ENCODE measurements around the gene PXMP2. TPM values are rescaled to one million over a fixed set of nuclear protein-coding genes. Genes with fewer than 3 reads are reported as not detected.

Gene PXMP2
- total RNA-seq, 6 experiments from 2014 or later: 19.8 to 22.6 (median 21.9) TPM

- peaks cover 23% of the 10 kb centered on the region; the same call in 1 of the 2 replicates for H3K36me3 Mint-ChIP-seq (ENCODE audit: low read depth)
- no peak for TF ChIP-seq CTCF (IDR thresholded peaks at IDR 0.05)
- DNase-seq: no peak
- H3K9me3 Mint-ChIP-seq: no peaks in the 10 kb centered on the region
- H3K4me1 Mint-ChIP-seq (ENCODE audit: low read depth): no peaks in the 10 kb centered on the region
- no peak overlapping the region for H3K4me3 Mint-ChIP-seq
- no peak overlapping the region; the same call in 1 of the 2 replicates for H3K27ac Mint-ChIP-seq
- peaks cover 2% of the 10 kb centered on the region for H3K27me3 Mint-ChIP-seq (ENCODE audit: insufficient read depth)
Observed at GRCh38 chr12:132641811-132642650, 45.4 kb upstream of the PXMP2 start.

GRCh38 chr12:132642846-132643835 lies 44.2 kb upstream of the PXMP2 start:
- no peak for TF ChIP-seq CTCF (IDR thresholded peaks at IDR 0.05)
- Mint-ChIP-seq H3K27ac (no peak overlapping the region), H3K36me3 (ENCODE audit: low read depth) (peaks cover 33% of the 10 kb centered on the region; the same call in 1 of the 2 replicates)

GRCh38 chr12:132646850-132647249 lies 40.5 kb upstream of the PXMP2 start:
- Mint-ChIP-seq H3K4me3 (no peak overlapping the region), H3K27ac (no peak overlapping the region), H3K9me3 (no peaks in the 10 kb centered on the region), H3K4me1 (ENCODE audit: low read depth) (no peaks in the 10 kb centered on the region), H3K36me3 (ENCODE audit: low read depth) (peaks cover 19% of the 10 kb centered on the region; the same call in 1 of the 2 replicates), H3K27me3 (ENCODE audit: insufficient read depth) (no peaks in the 10 kb centered on the region)
- no peak for DNase-seq
- TF ChIP-seq CTCF (IDR thresholded peaks at IDR 0.05): no peak

More at GRCh38 chr12:132642846-132643835, 44.2 kb upstream of the PXMP2 start:
- DNase-seq: no peak
- peaks cover 2% of the 10 kb centered on the region for H3K27me3 Mint-ChIP-seq (ENCODE audit: insufficient read depth)
- H3K9me3 Mint-ChIP-seq: no peaks in the 10 kb centered on the region
- H3K4me3 Mint-ChIP-seq: no peak overlapping the region
- H3K4me1 Mint-ChIP-seq (ENCODE audit: low read depth): no peaks in the 10 kb centered on the region

- DNase-seq: no peak
- TF ChIP-seq CTCF (IDR thresholded peaks at IDR 0.05): no peak
- Mint-ChIP-seq H3K36me3 (ENCODE audit: low read depth) (peaks cover 24% of the 10 kb centered on the region; the same call in 1 of the 2 replicates), H3K9me3 (no peaks in the 10 kb centered on the region), H3K4me1 (ENCODE audit: low read depth) (no peaks in the 10 kb centered on the region), H3K4me3 (no peak overlapping the region), H3K27ac (no peak overlapping the region), H3K27me3 (ENCODE audit: insufficient read depth) (no peaks in the 10 kb centered on the region)
Observed at GRCh38 chr12:132647858-132648257, 39.5 kb upstream of the PXMP2 start.

GRCh38 chr12:132648616-132649225 lies 38.7 kb upstream of the PXMP2 start:
- DNase-seq: no peak
- no peak overlapping the region for H3K4me3 Mint-ChIP-seq
- no peaks in the 10 kb centered on the region for H3K4me1 Mint-ChIP-seq (ENCODE audit: low read depth)
- peaks cover 24% of the 10 kb centered on the region; the same call in 1 of the 2 replicates for H3K36me3 Mint-ChIP-seq (ENCODE audit: low read depth)
- TF ChIP-seq CTCF (IDR thresholded peaks at IDR 0.05): no peak
- no peaks in the 10 kb centered on the region; the same call in 1 of the 2 replicates for H3K27me3 Mint-ChIP-seq (ENCODE audit: insufficient read depth)
- no peak overlapping the region for H3K27ac Mint-ChIP-seq
- H3K9me3 Mint-ChIP-seq: no peaks in the 10 kb centered on the region

Measured in HFFc6 (cell line).